Testis (tissue), 3 donors: Measurements from ENCODE around the gene HAO1. TPM values are rescaled to one million over a fixed set of nuclear protein-coding genes. Genes with fewer than 3 reads are reported as not detected.

Experiments
- DNase-seq: peaks from one replicate; pipeline ENCODE4 v3.0.0-alpha.2; 2019
- H3K27ac ChIP-seq, 2 donors: fragments of 200-600 bp; sonication (generic); one replicate each; pipeline ENCODE4 v1.5.1; 2019
- H3K27me3 ChIP-seq: fragments of 200-600 bp; sonication (generic); one replicate; pipeline ENCODE4 v1.5.1; 2019
- H3K36me3 ChIP-seq: fragments of 200-600 bp; sonication (generic); one replicate; pipeline ENCODE4 v1.5.1; 2017; ENCODE audit warnings: low read depth; ENCODE audit errors: missing control alignments
- H3K4me1 ChIP-seq: fragments of 200-600 bp; sonication (generic); one replicate; pipeline ENCODE4 v1.5.1; 2019
- H3K4me3 ChIP-seq, 2 donors: fragments of 200-600 bp; sonication (generic); one replicate each; pipeline ENCODE4 v1.5.1; 2017 to 2019
- H3K9me3 ChIP-seq: fragments of 200-600 bp; sonication (generic); one replicate; pipeline ENCODE4 v1.5.1; 2017
- POLR2A ChIP-seq: fragments of 450-650 bp; IDR thresholded peaks from one replicate; pipeline ENCODE4 v1.6.1; 2017; ENCODE audit warnings: antibody characterized with exemption, mild to moderate bottlenecking, moderate library complexity
- WGBS, 2 donors: methylation state at CpG; one replicate each; pipeline ENCODE4 v1.1.5; 2018; 5-methylcytosine and 5-hydroxymethylcytosine counted together
- intact Hi-C: fragments of 100-400 bp; cut with DNase I; formaldehyde crosslinking; loops from one replicate; pipeline ENCODE4 v1.15.1; 2023; ENCODE audit warnings: low total_unique reads
- polyA plus RNA-seq: library from polyadenylated mRNA; stranded (reverse); fragments of 350-450 nt; fragmentation: Illumina TruSeq; extraction: RNeasy Lipid Tissue Mini Kit (QIAGEN cat#74804); gene quantifications from one replicate; pipeline ENCODE4 v1.2.3, GENCODE V29; 2014; ENCODE audit warnings: low read depth, low replicate concordance; ENCODE audit not compliant: insufficient read depth
- total RNA-seq, 2 donors: library from RNA; depleted of rRNA; stranded (reverse); fragments of >200 nt; gene quantifications; one replicate each; pipeline ENCODE4 v1.2.3, GENCODE V29; 2016
- TF ChIP-seq, protein P1 (sequence below), 3 experiments: fragments of 450-650 bp in 2 of 3; fragments of 200-600 bp in 1 of 3; sonication (generic) in 1 of 3; IDR thresholded peaks; one replicate each; pipeline ENCODE4 v1.5.1; 2016 to 2019; ENCODE audit warnings: antibody characterized with exemption in 3 of 3, mild to moderate bottlenecking in 2 of 3, moderate library complexity in 1 of 3

HAO1 gene
- total and polyA plus RNA-seq, 3 donors from 2014 or later = 0.16 TPM; not detected in 2

- H3K27me3 ChIP-seq = no peaks in the 10 kb centered on the region
- no peak overlapping the region for H3K27ac ChIP-seq
- WGBS, 2 donors = 41 to 54% methylated on average over 2 of the region's 2 CpGs
- intact Hi-C loops = no loop called here
- no peak overlapping the region for H3K4me3 ChIP-seq
- no peak for DNase-seq
- no peak for TF ChIP-seq POLR2A
- TF ChIP-seq, protein P1, sequence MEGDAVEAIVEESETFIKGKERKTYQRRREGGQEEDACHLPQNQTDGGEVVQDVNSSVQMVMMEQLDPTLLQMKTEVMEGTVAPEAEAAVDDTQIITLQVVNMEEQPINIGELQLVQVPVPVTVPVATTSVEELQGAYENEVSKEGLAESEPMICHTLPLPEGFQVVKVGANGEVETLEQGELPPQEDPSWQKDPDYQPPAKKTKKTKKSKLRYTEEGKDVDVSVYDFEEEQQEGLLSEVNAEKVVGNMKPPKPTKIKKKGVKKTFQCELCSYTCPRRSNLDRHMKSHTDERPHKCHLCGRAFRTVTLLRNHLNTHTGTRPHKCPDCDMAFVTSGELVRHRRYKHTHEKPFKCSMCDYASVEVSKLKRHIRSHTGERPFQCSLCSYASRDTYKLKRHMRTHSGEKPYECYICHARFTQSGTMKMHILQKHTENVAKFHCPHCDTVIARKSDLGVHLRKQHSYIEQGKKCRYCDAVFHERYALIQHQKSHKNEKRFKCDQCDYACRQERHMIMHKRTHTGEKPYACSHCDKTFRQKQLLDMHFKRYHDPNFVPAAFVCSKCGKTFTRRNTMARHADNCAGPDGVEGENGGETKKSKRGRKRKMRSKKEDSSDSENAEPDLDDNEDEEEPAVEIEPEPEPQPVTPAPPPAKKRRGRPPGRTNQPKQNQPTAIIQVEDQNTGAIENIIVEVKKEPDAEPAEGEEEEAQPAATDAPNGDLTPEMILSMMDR (IDR thresholded peaks at IDR 0.05) = no peak
- H3K36me3 ChIP-seq = no peaks in the 10 kb centered on the region
- no peaks in the 10 kb centered on the region for H3K9me3 ChIP-seq
- no peaks in the 10 kb centered on the region for H3K4me1 ChIP-seq
These were observed 83.5 kb downstream of the HAO1 start for GRCh38 chr20:7856756-7857155.

DNA sequence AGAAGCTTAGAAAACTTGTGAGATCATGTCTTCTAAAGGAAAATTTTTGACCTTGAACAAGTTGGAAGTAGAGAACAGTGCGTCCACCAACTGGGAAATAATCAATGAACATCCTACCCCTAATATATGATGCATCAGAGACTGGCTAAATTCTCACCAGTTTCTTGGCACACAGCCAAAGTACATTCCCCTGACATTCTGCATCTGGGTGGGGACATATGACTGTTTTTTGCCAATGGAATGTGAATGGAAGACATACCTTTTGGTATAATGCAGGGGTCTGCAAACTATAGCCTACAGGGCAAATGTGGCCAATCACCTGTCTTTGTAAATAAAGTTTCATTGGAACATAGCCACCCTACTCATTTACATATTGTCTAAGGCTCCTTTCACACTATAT lies 84.7 kb downstream of the HAO1 start:
- Histone ChIP-seq H3K27me3 (no peaks in the 10 kb centered on the region), H3K27ac (no peak overlapping the region), H3K9me3 (no peaks in the 10 kb centered on the region), H3K4me3 (no peak overlapping the region), H3K36me3 (no peaks in the 10 kb centered on the region), H3K4me1 (no peaks in the 10 kb centered on the region)
- intact Hi-C loops = no loop called here
- WGBS, 2 donors = 48% methylated on average over 1 of the region's 1 CpG
- no peak for DNase-seq
- TF ChIP-seq, protein P1 (IDR thresholded peaks at IDR 0.05) = no peak
- TF ChIP-seq POLR2A = no peak

GRCh38 chr20:7853493-7853892 lies 86.8 kb downstream of the HAO1 start:
- TF ChIP-seq, protein P1 (IDR thresholded peaks at IDR 0.05) = no peak
- no peak for TF ChIP-seq POLR2A
- H3K27ac ChIP-seq = no peak overlapping the region
- intact Hi-C loops = no loop called here
- no peaks in the 10 kb centered on the region for H3K27me3 ChIP-seq
- no peaks in the 10 kb centered on the region for H3K9me3 ChIP-seq
- no peak overlapping the region for H3K4me3 ChIP-seq
- H3K36me3 ChIP-seq = no peaks in the 10 kb centered on the region
- DNase-seq = no peak
- H3K4me1 ChIP-seq = no peaks in the 10 kb centered on the region

DNA sequence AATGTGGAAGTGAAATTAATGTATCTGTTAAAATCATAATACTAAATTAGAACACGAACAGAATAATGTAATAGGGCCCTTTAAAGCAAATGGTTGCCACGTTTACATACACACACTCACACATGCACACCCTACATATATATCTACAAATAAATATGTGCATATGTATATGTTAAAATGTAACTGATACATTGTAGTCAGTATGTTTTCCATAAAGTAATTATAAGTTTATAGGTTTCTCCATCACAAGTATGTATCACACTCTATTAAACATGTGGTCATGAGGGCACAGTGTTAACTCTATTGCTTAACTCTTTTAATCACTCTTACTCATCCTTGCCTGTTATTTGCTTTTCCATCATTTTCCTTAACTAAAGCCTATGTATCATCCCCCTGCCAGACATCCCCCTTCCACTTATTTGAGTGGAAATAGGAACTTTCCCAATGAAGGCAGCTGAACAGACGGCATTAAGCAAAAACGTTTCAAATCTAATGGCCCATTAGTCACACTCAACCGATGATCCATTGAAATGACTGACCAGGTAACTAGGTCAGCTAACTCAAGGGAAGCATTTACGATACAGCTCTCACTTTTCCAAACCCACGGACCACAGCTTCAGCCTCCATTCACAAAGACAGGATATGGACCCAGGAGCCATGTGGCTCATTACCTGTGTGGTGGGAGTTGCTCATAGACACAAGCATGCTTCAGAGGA lies 89.3 kb downstream of the HAO1 start:
- no peaks in the 10 kb centered on the region for H3K4me1 ChIP-seq
- no peak overlapping the region for H3K27ac ChIP-seq
- 83 to 86% methylated on average over 7 of the region's 7 CpGs for WGBS, 2 donors
- intact Hi-C loops = no loop called here
- H3K27me3 ChIP-seq = no peaks in the 10 kb centered on the region
- H3K9me3 ChIP-seq = no peaks in the 10 kb centered on the region
- H3K36me3 ChIP-seq = no peaks in the 10 kb centered on the region
- TF ChIP-seq, protein P1 (IDR thresholded peaks at IDR 0.05) = no peak
- no peak overlapping the region for H3K4me3 ChIP-seq
- no peak for DNase-seq

DNA sequence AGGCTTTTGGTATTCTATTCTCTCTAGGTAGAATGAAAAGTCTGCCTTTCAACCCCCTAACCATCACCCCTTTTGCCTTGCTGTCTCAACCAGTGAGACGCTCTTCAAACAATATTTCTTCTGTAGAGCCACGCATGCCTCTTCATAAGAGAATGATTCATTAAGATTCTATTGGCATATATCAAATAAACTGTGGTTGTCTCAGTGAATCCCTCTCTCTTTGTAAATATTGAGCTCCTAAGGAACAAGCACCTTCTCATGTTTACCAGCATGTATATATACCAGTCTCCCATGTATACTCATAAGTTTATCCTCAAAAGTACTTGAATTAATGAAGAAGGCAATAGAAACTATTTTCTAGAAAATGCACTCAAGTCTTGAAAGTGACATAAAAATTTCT lies 90.6 kb downstream of the HAO1 start:
- intact Hi-C loops = no loop called here

More for the DNA sequence above, 90.6 kb downstream of the HAO1 start:
- TF ChIP-seq POLR2A = no peak
- TF ChIP-seq, protein P1 (IDR thresholded peaks at IDR 0.05) = no peak
- no peaks in the 10 kb centered on the region for H3K36me3 ChIP-seq
- H3K27me3 ChIP-seq = no peaks in the 10 kb centered on the region
- no peak overlapping the region for H3K27ac ChIP-seq
- H3K4me3 ChIP-seq = no peak overlapping the region
- DNase-seq = no peak
- WGBS, 2 donors = 92 to 98% methylated on average over 2 of the region's 2 CpGs
- H3K4me1 ChIP-seq = no peaks in the 10 kb centered on the region
- H3K9me3 ChIP-seq = no peaks in the 10 kb centered on the region
